HL-60 (cell line): ENCODE results near the gene CCR1.
A peak's percentile ranks its signal among the peaks of the same experiment; 100 is the strongest.

Source experiments
- DNase-seq, 2 experiments: peaks; one replicate each; pipeline ENCODE4 v3.0.0-alpha.2; 2010 to 2020; ENCODE audit warnings: low read depth in 1 of 2, low spot score in 1 of 2
- H3K27ac ChIP-seq: fragments of 250-450 bp; sonication (Bioruptor Pico); replicated peaks from 2 replicates; pipeline ENCODE4 v1.5.1; 2020; ENCODE audit warnings: mild to moderate bottlenecking, moderate library complexity
- H3K27me3 ChIP-seq: fragments of 250-450 bp; sonication (Bioruptor Pico); 2 replicates; pipeline ENCODE4 v1.5.1; 2021; ENCODE audit warnings: mild to moderate bottlenecking, moderate library complexity; ENCODE audit not compliant: insufficient read depth, poor library complexity, severe bottlenecking
- H3K4me3 ChIP-seq: replicated peaks from 2 replicates; pipeline ENCODE4 v1.5.1; 2011; ENCODE audit warnings: mild to moderate bottlenecking, control low read depth, low read length; ENCODE audit not compliant: insufficient read depth
- CTCF ChIP-seq: IDR thresholded peaks from one replicate; pipeline ENCODE4 v1.5.1; 2011; ENCODE audit warnings: low read length, control low read depth, inconsistent platforms; ENCODE audit not compliant: insufficient read depth
- GABPA ChIP-seq: IDR thresholded peaks from 2 replicates; pipeline ENCODE4 v1.6.1; 2012; ENCODE audit warnings: low read depth
- POLR2AphosphoS5 ChIP-seq: IDR thresholded peaks from 2 replicates; pipeline ENCODE4 v1.6.1; 2012; ENCODE audit warnings: low read depth
- REST ChIP-seq: IDR thresholded peaks from 2 replicates; pipeline ENCODE4 v1.6.1; 2012; ENCODE audit warnings: low read depth; ENCODE audit not compliant: insufficient replicate concordance
- SPI1 ChIP-seq: IDR thresholded peaks from 2 replicates; pipeline ENCODE4 v1.6.1; 2012; ENCODE audit warnings: low read depth, mild to moderate bottlenecking, borderline replicate concordance

The CCR1 gene

GRCh38 chr3:46187341-46187700 is 20.8 kb downstream of the CCR1 start:
- DNase-seq: no peak
- TF ChIP-seq REST (no peak), GABPA (no peak), CTCF (no peak), SPI1 (no peak), POLR2AphosphoS5 (no peak)
- Histone ChIP-seq H3K27ac (no peak overlapping the region), H3K27me3 (no peaks in the 10 kb centered on the region), H3K4me3 (no peak overlapping the region)

GRCh38 chr3:46186471-46187340 is 21.4 kb downstream of the CCR1 start:
- Histone ChIP-seq H3K27ac (no peak overlapping the region), H3K27me3 (no peaks in the 10 kb centered on the region), H3K4me3 (no peak overlapping the region)
- no peak for DNase-seq
- TF ChIP-seq POLR2AphosphoS5: no peak
- TF ChIP-seq GABPA: no peak
- TF ChIP-seq SPI1: no peak; the same call in 1 of the 2 replicates
- TF ChIP-seq REST: no peak
- TF ChIP-seq CTCF: no peak

- H3K27me3 ChIP-seq: no peaks in the 10 kb centered on the region
- no peak for TF ChIP-seq GABPA
- no peak for TF ChIP-seq CTCF
- no peak for TF ChIP-seq SPI1
- no peak for TF ChIP-seq REST
- no peak for TF ChIP-seq POLR2AphosphoS5
- peak in 1 of 2 experiments; percentile 58 for DNase-seq
- H3K27ac ChIP-seq: no peak overlapping the region
- no peak overlapping the region for H3K4me3 ChIP-seq
Measured at GRCh38 chr3:46184469-46184868, 23.6 kb downstream of the CCR1 start.
